Epithelial cell of esophagus (primary cell): ENCODE measurements around the gene EEFSEC.

Experiments used
- DNase-seq: peaks from one replicate; pipeline ENCODE4 v3.0.0; 2010; ENCODE audit warnings: low read depth
- H3K4me3 ChIP-seq: 2 replicates; pipeline ENCODE4 v1.5.1; 2011; ENCODE audit warnings: mild to moderate bottlenecking, low read length, control low read depth
- CTCF ChIP-seq: IDR thresholded peaks from 2 replicates; pipeline ENCODE4 v1.5.1; 2011; ENCODE audit warnings: low read depth, mild to moderate bottlenecking, low read length, control low read depth, inconsistent platforms; ENCODE audit not compliant: insufficient read depth; ENCODE audit errors: missing control alignments

EEFSEC gene

GRCh38 chr3:128260275-128260674 lies 107.0 kb downstream of the EEFSEC start:
- no peak for DNase-seq
- no peak overlapping the region for H3K4me3 ChIP-seq

DNA sequence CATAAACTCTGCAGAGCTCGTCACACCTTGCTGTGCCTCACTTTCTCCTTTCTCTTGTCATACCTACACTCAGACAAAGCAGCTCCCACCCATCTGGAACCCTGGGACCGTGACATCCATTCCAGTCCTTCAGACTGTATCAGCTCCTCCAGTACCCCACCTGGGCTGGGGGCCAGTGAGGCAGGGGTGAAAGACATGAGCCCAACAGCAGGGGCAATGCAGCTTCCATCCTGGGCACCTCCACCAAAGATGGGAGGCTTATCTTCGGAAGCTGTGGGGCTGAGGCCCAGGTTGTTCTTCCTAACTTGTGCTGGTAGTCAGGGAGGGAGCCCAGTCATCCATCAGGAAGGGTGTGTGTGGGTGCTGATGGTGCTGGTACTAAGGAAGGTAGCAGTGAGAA lies 109.2 kb downstream of the EEFSEC start:
- H3K4me3 ChIP-seq, result no peak overlapping the region
- DNase-seq, result no peak
- TF ChIP-seq CTCF, result no peak

More at GRCh38 chr3:128260275-128260674, 107.0 kb downstream of the EEFSEC start:
- TF ChIP-seq CTCF, result no peak

- TF ChIP-seq CTCF, result no peak
- H3K4me3 ChIP-seq, result no peak overlapping the region
- no peak for DNase-seq
Measured at GRCh38 chr3:128263118-128263517, 109.8 kb downstream of the EEFSEC start.

GRCh38 chr3:128263946-128264345 lies 110.7 kb downstream of the EEFSEC start:
- no peak for DNase-seq
- no peak for TF ChIP-seq CTCF
- H3K4me3 ChIP-seq, result no peak overlapping the region

- no peak overlapping the region for H3K4me3 ChIP-seq
- no peak for DNase-seq
- no peak for TF ChIP-seq CTCF
Measured at GRCh38 chr3:128266453-128266852, 113.2 kb downstream of the EEFSEC start.

GRCh38 chr3:128267541-128267940 lies 114.3 kb downstream of the EEFSEC start:
- TF ChIP-seq CTCF, result no peak
- H3K4me3 ChIP-seq, result no peak overlapping the region
- no peak for DNase-seq

DNA sequence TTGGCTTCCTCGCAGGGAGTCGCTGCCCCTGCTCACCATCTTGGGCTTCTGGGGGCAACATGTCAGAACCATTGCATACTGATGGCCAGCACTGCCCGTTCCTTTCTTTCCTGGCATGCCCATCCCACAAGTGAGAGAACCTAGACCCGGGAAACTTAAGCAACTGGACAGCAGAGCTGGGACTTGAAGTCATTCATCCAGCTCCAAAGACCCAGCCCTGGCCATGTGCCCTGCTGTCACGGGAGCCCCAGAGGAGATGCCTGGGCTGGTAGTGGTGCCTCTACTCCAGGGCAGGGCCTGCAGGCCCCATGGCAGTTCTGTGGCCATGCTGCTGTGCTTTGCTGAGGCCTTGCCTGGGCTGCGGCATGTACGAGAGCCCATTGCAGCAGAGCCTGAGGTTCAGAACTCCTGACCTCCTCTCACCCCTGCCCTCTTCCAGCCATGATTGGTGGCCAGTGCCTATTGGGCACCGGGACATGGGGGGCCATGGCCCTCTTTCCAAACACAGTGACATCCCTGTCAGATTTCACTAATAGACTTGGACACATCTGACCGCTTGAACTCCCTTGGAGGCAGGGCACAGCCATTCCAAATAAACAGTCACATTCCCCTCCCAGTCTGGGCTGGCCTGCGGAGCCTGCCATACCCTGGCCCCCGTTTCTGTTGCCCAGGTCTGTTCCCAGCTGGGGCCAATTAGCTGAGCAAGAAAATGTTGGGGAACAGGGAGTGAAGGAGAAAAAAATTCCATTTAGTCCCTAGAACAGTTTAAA lies 115.9 kb downstream of the EEFSEC start:
- no peak overlapping the region for H3K4me3 ChIP-seq
- TF ChIP-seq CTCF, result no peak
- DNase-seq, result no peak
